ENCODE measurements around the gene ZNF543. TPM values are rescaled to one million over a fixed set of nuclear protein-coding genes. Genes with fewer than 3 reads are reported as not detected.

Gene ZNF543
- total and polyA plus RNA-seq, 2 of the 4 experiments (the other 2 are of a cell fraction): 1.8 to 9.0 TPM

GRCh38 chr19:57334191-57334590 is 13.9 kb downstream of the ZNF543 start:
- H3K56ac ChIP-seq (ENCODE audit: extremely low read depth, insufficient read depth, low read length): no peak overlapping the region
- ChIA-PET POLR2A (ENCODE audit: unreplicated experiment) (no interaction called here), CTCF (interaction anchor here (1.4 kb wide), 1 partner anchor 29 kb away, joined by 3 read pairs; the partner anchor contains the start of genes TRAPPC2B and ZNF547)
- BruUV-seq (replicated peaks): no TSS peak
- no peak for ATAC-seq (ENCODE audit: low read depth)
- H3K27me3 ChIP-seq (ENCODE audit: control insufficient read depth, insufficient read depth, low read length): no peaks in the 10 kb centered on the region
- no peak overlapping the region for H2BK20ac ChIP-seq (ENCODE audit: low read depth, low read length)
- no peak overlapping the region for H2BK5ac ChIP-seq (ENCODE audit: low read depth, low read length, poor library complexity, severe bottlenecking)
- no peak overlapping the region for H3K23ac ChIP-seq (ENCODE audit: low read depth, low read length)
- 61% methylated on average over 2 of the region's 4 CpGs; no CpG with 5 or more reads in 1 of the 2 experiments for WGBS, 2 experiments (ENCODE audit: extremely low coverage in 2 of 2, insufficient read length in 1 of 2)
- DNase-seq: peak; percentile 9
- dilution Hi-C loops (cut with HindIII; ENCODE audit: low sequenced_read_pairs, unreplicated experiment): no loop called here
- H3K4me1 ChIP-seq (ENCODE audit: control insufficient read depth, insufficient read depth, low read length): no peaks in the 10 kb centered on the region
- peaks cover 2% of the 10 kb centered on the region; the same call in 1 of the 2 replicates for H4K20me1 ChIP-seq (ENCODE audit: insufficient read depth, low read length)
- H3K27ac ChIP-seq (ENCODE audit: insufficient read depth, low read length): no peak overlapping the region
- H3K9ac ChIP-seq (ENCODE audit: low read depth, low read length): no peak overlapping the region
- in situ Hi-C loops (cut with MboI; ENCODE audit: low sequenced_read_pairs): no loop called here
- peaks cover 3% of the 10 kb centered on the region for H3K36me3 ChIP-seq (ENCODE audit: control insufficient read depth, insufficient read depth, low read length)
- intact Hi-C loops (cut with micrococcal nuclease): no loop called here
- no peak overlapping the region for H2AK5ac ChIP-seq (ENCODE audit: low read depth, low read length)
- TF ChIP-seq RFX5 (IDR thresholded peaks at IDR 0.05; ENCODE audit: low read depth, low read length) (no peak), ELK1 (IDR thresholded peaks at IDR 0.05; ENCODE audit: borderline replicate concordance, low read depth, low read length) (no peak), NFE2L2 (IDR thresholded peaks at IDR 0.05; ENCODE audit: low read depth, low read length) (no peak), MAZ (IDR thresholded peaks at IDR 0.05; ENCODE audit: borderline replicate concordance, low read depth, low read length) (no peak), RCOR1 (IDR thresholded peaks at IDR 0.05; ENCODE audit: insufficient replicate concordance, low read length) (no peak), CEBPB (IDR thresholded peaks at IDR 0.05; ENCODE audit: low read depth, low read length) (no peak), MXI1 (IDR thresholded peaks at IDR 0.05; ENCODE audit: borderline replicate concordance, low read depth, low read length) (no peak), POLR2A (IDR thresholded peaks at IDR 0.05; ENCODE audit: low read depth, low read length) (no peak), RAD21 (IDR thresholded peaks at IDR 0.05; ENCODE audit: low read length) (no peak), BHLHE40 (IDR thresholded peaks at IDR 0.05; ENCODE audit: low read depth, low read length) (no peak), FOS (IDR thresholded peaks at IDR 0.05; ENCODE audit: low read depth, low read length) (no peak), CHD1 (IDR thresholded peaks at IDR 0.05; ENCODE audit: low read depth, low read length) (no peak), MAFK (IDR thresholded peaks at IDR 0.05; ENCODE audit: low read depth, low read length) (no peak)
- H2AFZ ChIP-seq (replicated peaks; ENCODE audit: low read length, poor library complexity): no peak overlapping the region
- H3K79me1 ChIP-seq (ENCODE audit: low read depth in 1 of 2, low read length in 2 of 2): peaks cover 9 to 10% of the 10 kb centered on the region in 2 experiments; a peak in 3 of 4 replicates
- H4K5ac ChIP-seq (ENCODE audit: low read depth, low read length): no peak overlapping the region
- H3K14ac ChIP-seq (replicated peaks; ENCODE audit: low read depth, low read length): no peak overlapping the region
- no peak overlapping the region for H2BK120ac ChIP-seq (ENCODE audit: low read depth, low read length)
- no peak overlapping the region for H3K4ac ChIP-seq (ENCODE audit: low read depth, low read length)
- H3K4me3 ChIP-seq (ENCODE audit: insufficient read depth, low read depth, low read length): no peak overlapping the region
- H3K4me2 ChIP-seq (ENCODE audit: low read depth, low read length): no peak overlapping the region
- no peaks in the 10 kb centered on the region for H3K9me3 ChIP-seq (ENCODE audit: control insufficient read depth, insufficient read depth, low read length)
- peaks cover 8% of the 10 kb centered on the region; the same call in 1 of the 2 replicates for H3K9me1 ChIP-seq (ENCODE audit: insufficient read depth, low read length)
- no peak overlapping the region for H3K18ac ChIP-seq (ENCODE audit: low read depth, low read length)
- no peak overlapping the region for H2AK9ac ChIP-seq (replicated peaks; ENCODE audit: low read depth, low read length, poor library complexity)
- no peak overlapping the region for H4K8ac ChIP-seq (ENCODE audit: low read depth in 2 of 2, low read length in 2 of 2)
- H4K91ac ChIP-seq (ENCODE audit: insufficient read depth, low read depth, low read length): no peak overlapping the region
- no peak overlapping the region for H2BK15ac ChIP-seq (ENCODE audit: low read depth, low read length)
